Suppressor macrophage treated with lipopolysaccharide for 4 hours (primary cell): ENCODE measurements around the gene APOA4.

Experiments
- DNase-seq: peaks from one replicate; pipeline ENCODE4 v3.0.0-alpha.2; 2020

Gene APOA4

GRCh38 chr11:116823031-116823843 is at the start of gene APOA4:
TSS of gene APOA4 (minus strand) at chr11:116823304. CDS start at chr11:116823191, 113 bp downstream.
- DNase-seq: no peak

- DNase-seq: peak; percentile 54
Observed at GRCh38 chr11:116871248-116871647, 48.1 kb upstream of the APOA4 start.

- DNase-seq: no peak
Observed at GRCh38 chr11:116870054-116870453, 47.0 kb upstream of the APOA4 start.

- no peak for DNase-seq
Observed at GRCh38 chr11:116869610-116870009, 46.5 kb upstream of the APOA4 start.

- no peak for DNase-seq
Observed at GRCh38 chr11:116868066-116868465, 45.0 kb upstream of the APOA4 start.

GRCh38 chr11:116867619-116868018 is 44.5 kb upstream of the APOA4 start:
- DNase-seq: no peak

- no peak for DNase-seq
Observed at GRCh38 chr11:116866804-116867455, 43.8 kb upstream of the APOA4 start.

GRCh38 chr11:116865696-116866095 is 42.6 kb upstream of the APOA4 start:
- no peak for DNase-seq

GRCh38 chr11:116864531-116864930 is 41.4 kb upstream of the APOA4 start:
- no peak for DNase-seq

- no peak for DNase-seq
Observed at GRCh38 chr11:116862951-116863350, 39.8 kb upstream of the APOA4 start.

- no peak for DNase-seq
Observed at GRCh38 chr11:116862185-116862584, 39.1 kb upstream of the APOA4 start.

- DNase-seq: no peak
Observed at GRCh38 chr11:116861539-116861938, 38.4 kb upstream of the APOA4 start.

GRCh38 chr11:116860303-116860702 is 37.2 kb upstream of the APOA4 start:
- no peak for DNase-seq

GRCh38 chr11:116859175-116859574 is 36.1 kb upstream of the APOA4 start:
- DNase-seq: no peak

GRCh38 chr11:116857936-116858335 is 34.8 kb upstream of the APOA4 start:
- no peak for DNase-seq

GRCh38 chr11:116857316-116857715 is 34.2 kb upstream of the APOA4 start:
- no peak for DNase-seq

- no peak for DNase-seq
Observed at GRCh38 chr11:116856423-116856822, 33.3 kb upstream of the APOA4 start.

- no peak for DNase-seq
Observed at GRCh38 chr11:116855413-116855812, 32.3 kb upstream of the APOA4 start.

GRCh38 chr11:116853461-116854073 is 30.5 kb upstream of the APOA4 start:
- peak; percentile 89 for DNase-seq

- DNase-seq: peak; percentile 50
Observed at GRCh38 chr11:116852261-116853031, 29.3 kb upstream of the APOA4 start.

GRCh38 chr11:116851626-116852025 is 28.5 kb upstream of the APOA4 start:
- peak; percentile 78 for DNase-seq

GRCh38 chr11:116849486-116849885 is 26.4 kb upstream of the APOA4 start:
- DNase-seq: no peak

- no peak for DNase-seq
Observed at GRCh38 chr11:116849060-116849459, 26.0 kb upstream of the APOA4 start.
